ENCODE results near the gene ZNF420.

Gene ZNF420

DNA sequence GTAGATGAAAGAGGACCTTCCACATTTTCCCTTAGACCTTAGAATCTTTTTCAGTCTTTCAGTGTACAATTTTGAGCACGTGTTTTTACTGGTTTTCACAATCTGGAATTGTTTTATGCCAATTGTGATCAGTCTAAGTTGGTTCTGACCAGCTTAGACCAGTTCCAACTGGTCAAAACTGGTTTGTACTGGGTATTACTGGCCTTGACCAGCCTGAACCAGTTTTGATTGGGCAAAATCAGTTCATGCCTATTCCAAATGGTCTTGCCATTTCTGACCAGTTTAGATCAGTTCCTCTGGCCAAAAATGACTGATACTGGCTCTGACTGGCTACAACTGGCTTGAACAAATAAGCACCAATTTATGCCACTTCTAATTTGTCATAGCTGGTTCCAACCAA lies 57.9 kb downstream of the ZNF420 start:
- no peak for DNase-seq (ENCODE audit: low read depth, low spot score)
- Histone ChIP-seq H3K4me3 (ENCODE audit: low read length) (no peak overlapping the region), H3K4me1 (ENCODE audit: control insufficient read depth, insufficient read depth, low read length) (no peaks in the 10 kb centered on the region), H3K27ac (ENCODE audit: low read length) (no peak overlapping the region), H3K27me3 (ENCODE audit: control insufficient read depth, insufficient read depth, low read length) (no peaks in the 10 kb centered on the region), H3K36me3 (ENCODE audit: control insufficient read depth, insufficient read depth, low read length) (no peaks in the 10 kb centered on the region), H3K9me3 (ENCODE audit: control insufficient read depth, insufficient read depth, low read length) (peaks cover 14% of the 10 kb centered on the region)
- WGBS (ENCODE audit: insufficient coverage, insufficient read length): no CpG with 5 or more reads among the region's 1 CpG

- no CpG with 5 or more reads among the region's 3 CpGs for WGBS (ENCODE audit: insufficient coverage, insufficient read length)
- Histone ChIP-seq H3K9me3 (ENCODE audit: control insufficient read depth, insufficient read depth, low read length) (peaks cover 4% of the 10 kb centered on the region), H3K4me1 (ENCODE audit: control insufficient read depth, insufficient read depth, low read length) (no peaks in the 10 kb centered on the region), H3K4me3 (ENCODE audit: low read length) (no peak overlapping the region), H3K36me3 (ENCODE audit: control insufficient read depth, insufficient read depth, low read length) (peaks cover 3% of the 10 kb centered on the region; the same call in 1 of the 2 replicates), H3K27me3 (ENCODE audit: control insufficient read depth, insufficient read depth, low read length) (no peaks in the 10 kb centered on the region; the same call in 1 of the 2 replicates), H3K27ac (ENCODE audit: low read length) (no peak overlapping the region)
- DNase-seq (ENCODE audit: low read depth, low spot score): no peak
Measured at GRCh38 chr19:37148214-37148613, 70.0 kb downstream of the ZNF420 start.

DNA sequence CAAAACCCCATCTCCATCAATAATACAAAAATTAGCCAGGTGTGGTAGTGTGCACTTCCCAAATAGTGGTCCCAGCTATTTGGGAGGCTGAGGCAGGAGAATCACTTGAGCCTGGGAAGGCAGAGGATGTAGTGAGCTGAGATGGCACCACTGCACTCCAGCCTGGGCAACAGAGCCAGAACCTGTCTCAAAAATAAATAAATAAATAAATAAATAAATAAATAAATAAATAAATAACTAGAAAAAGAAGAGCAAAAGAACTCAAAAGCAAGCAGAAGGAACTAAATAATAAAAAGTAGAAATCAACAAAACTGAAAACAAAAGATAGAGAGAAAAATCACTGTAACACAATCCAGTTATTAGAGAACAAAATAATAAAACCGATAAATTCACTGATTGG lies 81.9 kb downstream of the ZNF420 start:
- H3K36me3 ChIP-seq (ENCODE audit: control insufficient read depth, insufficient read depth, low read length): no peaks in the 10 kb centered on the region; the same call in 1 of the 2 replicates
- no peaks in the 10 kb centered on the region; the same call in 1 of the 2 replicates for H3K9me3 ChIP-seq (ENCODE audit: control insufficient read depth, insufficient read depth, low read length)
- no peak overlapping the region for H3K4me3 ChIP-seq (ENCODE audit: low read length)
- no peaks in the 10 kb centered on the region for H3K27me3 ChIP-seq (ENCODE audit: control insufficient read depth, insufficient read depth, low read length)
- H3K4me1 ChIP-seq (ENCODE audit: control insufficient read depth, insufficient read depth, low read length): no peaks in the 10 kb centered on the region
- WGBS (ENCODE audit: insufficient coverage, insufficient read length): no CpG with 5 or more reads among the region's 1 CpG
- H3K27ac ChIP-seq (ENCODE audit: low read length): no peak overlapping the region
- DNase-seq (ENCODE audit: low read depth, low spot score): no peak

- Histone ChIP-seq H3K27me3 (ENCODE audit: control insufficient read depth, insufficient read depth, low read length) (no peaks in the 10 kb centered on the region), H3K4me3 (ENCODE audit: low read length) (no peak overlapping the region), H3K36me3 (ENCODE audit: control insufficient read depth, insufficient read depth, low read length) (no peaks in the 10 kb centered on the region; the same call in 1 of the 2 replicates), H3K27ac (ENCODE audit: low read length) (no peak overlapping the region), H3K9me3 (ENCODE audit: control insufficient read depth, insufficient read depth, low read length) (no peaks in the 10 kb centered on the region), H3K4me1 (ENCODE audit: control insufficient read depth, insufficient read depth, low read length) (no peaks in the 10 kb centered on the region)
- no CpG with 5 or more reads among the region's 1 CpG for WGBS (ENCODE audit: insufficient coverage, insufficient read length)
- no peak for DNase-seq (ENCODE audit: low read depth, low spot score)
Measured at GRCh38 chr19:37165635-37166034, 87.4 kb downstream of the ZNF420 start.

DNA sequence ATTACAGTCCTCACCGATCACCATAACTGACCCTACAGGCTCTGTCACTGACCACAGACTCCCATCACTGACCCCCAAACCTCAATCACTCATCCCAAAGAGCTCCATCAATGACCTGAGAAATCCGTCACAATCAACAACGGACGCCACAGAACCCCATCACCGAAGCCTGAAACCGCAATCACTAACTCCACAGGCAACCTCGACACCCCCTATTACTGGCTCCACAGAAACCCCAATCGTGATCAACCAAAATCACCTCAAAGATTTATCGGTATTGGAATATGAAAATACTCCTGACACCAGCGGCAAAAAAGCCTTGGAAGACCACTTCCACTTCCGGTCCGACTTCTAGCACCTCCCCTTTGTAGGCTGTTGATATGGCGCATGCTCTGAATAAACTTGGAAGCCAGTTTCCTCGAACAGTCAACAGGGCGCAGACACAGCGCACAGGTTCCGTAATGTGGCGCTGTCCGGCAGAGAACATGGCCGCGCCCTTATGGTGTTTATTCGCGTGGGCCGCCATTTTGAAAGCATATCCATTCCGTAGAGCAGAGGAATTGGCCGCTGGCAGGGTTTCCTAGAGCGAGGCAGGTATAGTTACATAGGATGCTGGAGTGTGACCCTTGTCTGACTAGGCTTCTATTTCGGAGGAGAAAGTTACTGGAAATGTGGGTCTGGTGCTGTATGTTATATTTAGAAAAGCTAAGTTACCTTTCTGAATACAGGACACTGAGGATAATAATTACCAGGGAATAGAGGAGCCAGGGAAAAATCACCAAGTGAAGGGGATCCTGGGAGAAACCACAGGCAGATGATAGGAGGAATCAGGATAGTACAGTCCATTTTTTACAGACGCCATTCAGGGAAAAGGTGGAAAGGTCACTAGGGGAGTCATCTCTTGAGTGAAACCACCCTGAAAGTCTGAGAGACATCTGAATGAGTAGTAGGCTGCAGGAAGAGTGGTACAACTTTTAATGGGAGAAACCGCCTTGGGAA lies 94.4 kb downstream of the ZNF420 start, which contains the start of gene ZNF585A:
Gene ZNF585A, minus strand, starts transcription at position 328 of the 999 bp plus-strand sequence. CDS start 2,785 bp downstream, outside the sequence.
- no peaks in the 10 kb centered on the region for H3K4me1 ChIP-seq (ENCODE audit: control insufficient read depth, insufficient read depth, low read length)
- no CpG with 5 or more reads among the region's 30 CpGs for WGBS (ENCODE audit: insufficient coverage, insufficient read length)
- H3K27me3 ChIP-seq (ENCODE audit: control insufficient read depth, insufficient read depth, low read length): no peaks in the 10 kb centered on the region
- H3K36me3 ChIP-seq (ENCODE audit: control insufficient read depth, insufficient read depth, low read length): no peaks in the 10 kb centered on the region; the same call in 1 of the 2 replicates
- H3K4me3 ChIP-seq (ENCODE audit: low read length): peak within 1 kb of the TSS; percentile 77; the same call in 1 of the 2 replicates
- H3K27ac ChIP-seq (ENCODE audit: low read length): no peak within 1 kb of the TSS
- peak; percentile 95 for DNase-seq (ENCODE audit: low read depth, low spot score)
- H3K9me3 ChIP-seq (ENCODE audit: control insufficient read depth, insufficient read depth, low read length): no peaks in the 10 kb centered on the region

Data from iPS DF 6.9 (cell line).